Measurements from ENCODE around the gene PDRG1.

The PDRG1 gene

GRCh38 chr20:31989030-31989645, 37.3 kb upstream of the PDRG1 start:
- TF ChIP-seq POLR2A (IDR thresholded peaks at IDR 0.05; ENCODE audit: extremely low read depth, insufficient read length) (no peak), MYC (IDR thresholded peaks at IDR 0.05; ENCODE audit: low read depth, low read length) (no peak), MAX (IDR thresholded peaks at IDR 0.05; ENCODE audit: low read depth, low read length) (no peak), CTCF (IDR thresholded peaks at IDR 0.05; ENCODE audit: low read depth, low read length) (no peak)
- DNase-seq (ENCODE audit: low read depth), result no peak
- no peak overlapping the region for H3K4me3 ChIP-seq (ENCODE audit: low read depth, low read length)

GRCh38 chr20:31988430-31989015, 36.7 kb upstream of the PDRG1 start:
- no peak overlapping the region for H3K4me3 ChIP-seq (ENCODE audit: low read depth, low read length)
- DNase-seq (ENCODE audit: low read depth), result no peak
- TF ChIP-seq MYC (IDR thresholded peaks at IDR 0.05; ENCODE audit: low read depth, low read length) (no peak), CTCF (IDR thresholded peaks at IDR 0.05; ENCODE audit: low read depth, low read length) (no peak), POLR2A (IDR thresholded peaks at IDR 0.05; ENCODE audit: extremely low read depth, insufficient read length) (no peak), MAX (IDR thresholded peaks at IDR 0.05; ENCODE audit: low read depth, low read length) (no peak)

- no peak for DNase-seq (ENCODE audit: low read depth)
- H3K4me3 ChIP-seq (ENCODE audit: low read depth, low read length), result no peak overlapping the region
- TF ChIP-seq MAX (IDR thresholded peaks at IDR 0.05; ENCODE audit: low read depth, low read length), result no peak
- no peak for TF ChIP-seq POLR2A (IDR thresholded peaks at IDR 0.05; ENCODE audit: extremely low read depth, insufficient read length)
- TF ChIP-seq MYC (IDR thresholded peaks at IDR 0.05; ENCODE audit: low read depth, low read length), result no peak
- no peak for TF ChIP-seq CTCF (IDR thresholded peaks at IDR 0.05; ENCODE audit: low read depth, low read length)
These were observed 35.9 kb upstream of the PDRG1 start for GRCh38 chr20:31987744-31988143.

- no peak for TF ChIP-seq MAX (IDR thresholded peaks at IDR 0.05; ENCODE audit: low read depth, low read length)
- H3K4me3 ChIP-seq (ENCODE audit: low read depth, low read length), result no peak overlapping the region
- no peak for DNase-seq (ENCODE audit: low read depth)
These were observed 33.2 kb upstream of the PDRG1 start for GRCh38 chr20:31984981-31985471.

GRCh38 chr20:31981784-31982183, 29.9 kb upstream of the PDRG1 start:
- no peak overlapping the region for H3K4me3 ChIP-seq (ENCODE audit: low read depth, low read length)
- DNase-seq (ENCODE audit: low read depth), result no peak
- TF ChIP-seq MAX (IDR thresholded peaks at IDR 0.05; ENCODE audit: low read depth, low read length), result no peak
- TF ChIP-seq POLR2A (IDR thresholded peaks at IDR 0.05; ENCODE audit: extremely low read depth, insufficient read length), result no peak
- no peak for TF ChIP-seq MYC (IDR thresholded peaks at IDR 0.05; ENCODE audit: low read depth, low read length)
- TF ChIP-seq CTCF (IDR thresholded peaks at IDR 0.05; ENCODE audit: low read depth, low read length), result no peak

- TF ChIP-seq CTCF (IDR thresholded peaks at IDR 0.05; ENCODE audit: low read depth, low read length) (no peak), MYC (IDR thresholded peaks at IDR 0.05; ENCODE audit: low read depth, low read length) (no peak), MAX (IDR thresholded peaks at IDR 0.05; ENCODE audit: low read depth, low read length) (no peak), POLR2A (IDR thresholded peaks at IDR 0.05; ENCODE audit: extremely low read depth, insufficient read length) (no peak)
- H3K4me3 ChIP-seq (ENCODE audit: low read depth, low read length), result no peak overlapping the region
- DNase-seq (ENCODE audit: low read depth), result no peak
These were observed 28.0 kb upstream of the PDRG1 start for GRCh38 chr20:31979713-31980426.
